Neural progenitor cell (in vitro differentiated cells): ENCODE data around the gene FAM43A. TPM values are rescaled to one million over a fixed set of nuclear protein-coding genes. Genes with fewer than 3 reads are reported as not detected.

Experiments
- DNase-seq: peaks from one replicate; pipeline ENCODE4 v3.0.0-alpha.2; 2016; ENCODE audit warnings: low spot score
- H2AFZ ChIP-seq: fragments of 200-600 bp; sonication (generic); replicated peaks from 2 replicates; pipeline ENCODE4 v1.6.1; 2016; ENCODE audit warnings: antibody characterized with exemption
- H3F3A ChIP-seq: fragments of 200-600 bp; sonication (generic); 2 replicates; pipeline ENCODE4 v1.6.1; 2016; ENCODE audit warnings: antibody characterized with exemption, low read depth
- H3K27ac ChIP-seq: fragments of 200-600 bp; sonication (generic); 2 replicates; pipeline ENCODE4 v1.5.1; 2016; ENCODE audit warnings: mild to moderate bottlenecking
- H3K27me3 ChIP-seq: fragments of 200-600 bp; sonication (generic); 2 replicates; pipeline ENCODE4 v1.6.1; 2016; ENCODE audit warnings: mild to moderate bottlenecking, moderate library complexity
- H3K36me3 ChIP-seq: fragments of 200-600 bp; sonication (generic); 2 replicates; pipeline ENCODE4 v1.5.1; 2016
- H3K4me1 ChIP-seq: fragments of 200-600 bp; sonication (generic); 2 replicates; pipeline ENCODE4 v1.6.1; 2016; ENCODE audit warnings: mixed run types
- H3K4me2 ChIP-seq: fragments of 200-600 bp; sonication (generic); 2 replicates; pipeline ENCODE4 v1.6.1; 2016
- H3K4me3 ChIP-seq: fragments of 200-600 bp; sonication (generic); 2 replicates; pipeline ENCODE4 v1.5.1; 2016
- H3K79me2 ChIP-seq: fragments of 200-600 bp; sonication (generic); 2 replicates; pipeline ENCODE4 v1.6.1; 2016; ENCODE audit warnings: low read depth
- H3K9ac ChIP-seq: fragments of 200-600 bp; sonication (generic); 2 replicates; pipeline ENCODE4 v1.6.1; 2016
- H3K9me3 ChIP-seq: fragments of 200-600 bp; sonication (generic); 2 replicates; pipeline ENCODE4 v1.5.1; 2016; ENCODE audit warnings: low read depth
- H4K20me1 ChIP-seq: fragments of 200-600 bp; sonication (generic); 2 replicates; pipeline ENCODE4 v1.6.1; 2016; ENCODE audit warnings: low read depth
- H3K27ac Mint-ChIP-seq: 3 replicates; pipeline ENCODE4 v1.8.0; 2021; ENCODE audit warnings: mixed read lengths
- H3K27me3 Mint-ChIP-seq: 2 replicates; pipeline ENCODE4 v1.8.0; 2022; ENCODE audit warnings: low read depth, mild to moderate bottlenecking, inconsistent platforms, moderate library complexity, mixed read lengths; ENCODE audit not compliant: insufficient read depth
- H3K36me3 Mint-ChIP-seq: 3 replicates; pipeline ENCODE4 v1.8.0; 2021; ENCODE audit warnings: mixed read lengths
- H3K4me1 Mint-ChIP-seq: 3 replicates; pipeline ENCODE4 v1.8.0; 2021; ENCODE audit warnings: mixed read lengths
- H3K4me3 Mint-ChIP-seq: 3 replicates; pipeline ENCODE4 v1.8.0; 2021; ENCODE audit warnings: mild to moderate bottlenecking, moderate library complexity, mixed read lengths
- H3K9me3 Mint-ChIP-seq: 3 replicates; pipeline ENCODE4 v1.8.0; 2020; ENCODE audit warnings: mixed read lengths
- CTCF ChIP-seq: fragments of 200-600 bp; sonication (generic); IDR thresholded peaks from 2 replicates; pipeline ENCODE4 v1.5.1; 2017; ENCODE audit warnings: antibody characterized with exemption, mild to moderate bottlenecking
- EZH2 ChIP-seq: fragments of 200-600 bp; sonication (generic); IDR thresholded peaks from 2 replicates; pipeline ENCODE4 v1.6.1; 2017; ENCODE audit warnings: antibody characterized with exemption, mild to moderate bottlenecking, moderate library complexity
- EZH2phosphoT487 ChIP-seq: fragments of 200-600 bp; sonication (generic); IDR thresholded peaks from 2 replicates; pipeline ENCODE4 v1.6.1; 2017; ENCODE audit warnings: antibody characterized with exemption
- total RNA-seq: library from RNA; depleted of rRNA; stranded (reverse); fragments of >200 nt; gene quantifications from 2 replicates; pipeline ENCODE4 v1.2.3, GENCODE V29; 2015; ENCODE audit warnings: low replicate concordance

FAM43A gene
- total RNA-seq, 1 donor from 2014 or later = 0.80 TPM

GRCh38 chr3:194638991-194639605, 46.6 kb upstream of the FAM43A start:
- H3K4me1 ChIP-seq = no peaks in the 10 kb centered on the region
- peaks cover 4% of the 10 kb centered on the region for H3F3A ChIP-seq
- no peak overlapping the region for H3K4me2 ChIP-seq
- H3K9me3 ChIP-seq = no peaks in the 10 kb centered on the region
- H3K36me3 ChIP-seq = no peaks in the 10 kb centered on the region
- no peak overlapping the region for H3K27ac ChIP-seq
- no peak for TF ChIP-seq CTCF
- DNase-seq = no peak
- H3K36me3 Mint-ChIP-seq = peaks cover 22% of the 10 kb centered on the region
- no peaks in the 10 kb centered on the region for H3K27me3 ChIP-seq
- H3K27me3 Mint-ChIP-seq = peaks cover 5% of the 10 kb centered on the region
- no peak overlapping the region for H3K4me3 ChIP-seq
- no peak overlapping the region for H3K9ac ChIP-seq
- no peaks in the 10 kb centered on the region for H3K9me3 Mint-ChIP-seq
- H3K4me1 Mint-ChIP-seq = no peaks in the 10 kb centered on the region
- no peak overlapping the region for H2AFZ ChIP-seq
- H4K20me1 ChIP-seq = no peaks in the 10 kb centered on the region
- H3K79me2 ChIP-seq = no peaks in the 10 kb centered on the region
- H3K4me3 Mint-ChIP-seq = no peak overlapping the region
- peak overlapping the region; percentile 46 for H3K27ac Mint-ChIP-seq

GRCh38 chr3:194640829-194641228, 44.9 kb upstream of the FAM43A start:
- peak; percentile 37 for TF ChIP-seq CTCF
- no peak for TF ChIP-seq EZH2phosphoT487
- DNase-seq = peak; percentile 33
- no peaks in the 10 kb centered on the region for H3K9me3 Mint-ChIP-seq
- no peaks in the 10 kb centered on the region for H3K4me1 Mint-ChIP-seq
- no peaks in the 10 kb centered on the region for H3K27me3 ChIP-seq
- no peak overlapping the region for H3K27ac Mint-ChIP-seq
- no peaks in the 10 kb centered on the region for H3K9me3 ChIP-seq
- H2AFZ ChIP-seq = no peak overlapping the region
- H3F3A ChIP-seq = no peaks in the 10 kb centered on the region
- no peak overlapping the region for H3K4me3 Mint-ChIP-seq
- peaks cover 5% of the 10 kb centered on the region for H3K27me3 Mint-ChIP-seq
- H3K4me3 ChIP-seq = no peak overlapping the region
- H3K36me3 Mint-ChIP-seq = peaks cover 32% of the 10 kb centered on the region
- no peak overlapping the region for H3K4me2 ChIP-seq
- no peak overlapping the region for H3K27ac ChIP-seq
- no peak overlapping the region for H3K9ac ChIP-seq
- H3K36me3 ChIP-seq = no peaks in the 10 kb centered on the region
- no peaks in the 10 kb centered on the region for H3K4me1 ChIP-seq
- no peaks in the 10 kb centered on the region for H3K79me2 ChIP-seq
- no peaks in the 10 kb centered on the region for H4K20me1 ChIP-seq

GRCh38 chr3:194642769-194643168, 42.9 kb upstream of the FAM43A start:
- DNase-seq = no peak
- TF ChIP-seq CTCF (no peak), EZH2 (no peak), EZH2phosphoT487 (no peak)
- Histone ChIP-seq H3K4me2 (no peak overlapping the region), H3K9me3 (no peaks in the 10 kb centered on the region), H3K4me3 (no peak overlapping the region), H4K20me1 (no peaks in the 10 kb centered on the region), H3K27ac (no peak overlapping the region), H2AFZ (no peak overlapping the region), H3F3A (no peaks in the 10 kb centered on the region), H3K36me3 (peaks cover 2% of the 10 kb centered on the region), H3K9ac (no peak overlapping the region), H3K27me3 (no peaks in the 10 kb centered on the region), H3K4me1 (no peaks in the 10 kb centered on the region), H3K79me2 (no peaks in the 10 kb centered on the region)
- H3K4me1 Mint-ChIP-seq = no peaks in the 10 kb centered on the region
- H3K27ac Mint-ChIP-seq = no peak overlapping the region
- peaks cover 36% of the 10 kb centered on the region for H3K36me3 Mint-ChIP-seq
- H3K27me3 Mint-ChIP-seq = peaks cover 5% of the 10 kb centered on the region
- H3K4me3 Mint-ChIP-seq = no peak overlapping the region
- H3K9me3 Mint-ChIP-seq = no peaks in the 10 kb centered on the region
